A549 (cell line): ENCODE data around the gene COPRS. TPM values are rescaled to one million over a fixed set of nuclear protein-coding genes. Genes with fewer than 3 reads are reported as not detected.

ENCODE experiments used
- ATAC-seq, 2 experiments: fragments of 200-7000 bp in 1 of 2; fragments of >200 bp in 1 of 2; cut with Nextera tagmentation in 1 of 2; cut with Tn5 transposase in 1 of 2; 3 replicates each; pipeline versions ENCODE4 v1.8.0 to v1.9.1; 2018 to 2020; ENCODE audit warnings: mild to moderate bottlenecking in 1 of 2, moderate library complexity in 1 of 2
- CTCF ChIA-PET: fragments of 300-600 bp; sonication (Branson Sonifier 250); formaldehyde crosslinking; extraction: SDS; loops from one replicate; lab custom pipeline; 2021; ENCODE audit warnings: antibody characterized with exemption, inconsistent platforms; lab: Yijun Ruan, JAX
- POLR2A ChIA-PET: fragments of 350-600 bp; formaldehyde crosslinking; extraction: SDS; loops from one replicate; lab custom pipeline; 2021; ENCODE audit warnings: antibody characterized with exemption, inconsistent platforms; lab: Yijun Ruan, JAX
- DNase-seq, 2 experiments: peaks; one replicate each; pipeline versions ENCODE4 v3.0.0 to v3.0.0-alpha.2; 2011 to 2016; ENCODE audit warnings: low read depth in 1 of 2, low spot score in 1 of 2
- FAIRE-seq: peaks from 2 replicates; lab custom pipeline; 2011; peaks lifted over from hg19 to GRCh38; lab: Jason Lieb, UNC
- H3K27ac ChIP-seq, 2 experiments: fragments of >200 bp; sonication (Bioruptor Twin); formaldehyde crosslinking; 3 replicates each; pipeline ENCODE4 v1.5.1; 2016 to 2017
- H3K4me1 ChIP-seq: fragments of >200 bp; sonication (Bioruptor Twin); formaldehyde crosslinking; 3 replicates; pipeline ENCODE4 v1.6.1; 2016
- H3K4me2 ChIP-seq: fragments of >200 bp; sonication (Bioruptor Twin); formaldehyde crosslinking; 3 replicates; pipeline ENCODE4 v1.6.1; 2016
- H3K4me3 ChIP-seq: fragments of >200 bp; sonication (Bioruptor Twin); formaldehyde crosslinking; 3 replicates; pipeline ENCODE4 v1.5.1; 2016
- H3K9me3 ChIP-seq: fragments of >200 bp; sonication (Bioruptor Twin); formaldehyde crosslinking; 3 replicates; pipeline ENCODE4 v1.6.1; 2016
- ATOH8 ChIP-seq: fragments of 250-450 bp; sonication (Bioruptor Pico); IDR thresholded peaks from 2 replicates; pipeline ENCODE4 v1.5.0; 2020; ENCODE audit warnings: low read depth, mild to moderate bottlenecking, moderate library complexity
- CBX2 ChIP-seq: fragments of 200-600 bp; sonication (generic); IDR thresholded peaks from 2 replicates; pipeline ENCODE4 v1.6.1; 2016; ENCODE audit warnings: low read depth, mild to moderate bottlenecking, borderline replicate concordance
- CBX8 ChIP-seq: fragments of 200-600 bp; sonication (generic); IDR thresholded peaks from 2 replicates; pipeline ENCODE4 v1.6.1; 2016
- CEBPB ChIP-seq, 2 experiments: fragments of >200 bp in 1 of 2; sonication (Bioruptor Twin) in 1 of 2; formaldehyde crosslinking in 1 of 2; IDR thresholded peaks; 2 replicates each; pipeline ENCODE4 v1.6.1; 2012 to 2016
- EP300 ChIP-seq, 2 experiments: fragments of >200 bp; sonication (Bioruptor Twin); formaldehyde crosslinking; IDR thresholded peaks; 2 replicates in 1 of 2; 3 replicates in 1 of 2; pipeline ENCODE4 v1.6.1; 2016 to 2017
- ESRRA ChIP-seq: fragments of 150-350 bp; IDR thresholded peaks from 2 replicates; pipeline ENCODE4 v1.6.1; 2014; ENCODE audit warnings: mild to moderate bottlenecking, low read length, borderline replicate concordance
- FOSL2 ChIP-seq, 2 experiments: fragments of 450-650 bp in 1 of 2; fragments of >200 bp in 1 of 2; sonication (Bioruptor Twin) in 1 of 2; formaldehyde crosslinking; IDR thresholded peaks; 2 replicates each; pipeline versions ENCODE4 v1.5.0 to v1.6.1; 2016 to 2020; ENCODE audit warnings: mild to moderate bottlenecking in 1 of 2, moderate library complexity in 1 of 2
- GATA3 ChIP-seq: IDR thresholded peaks from 2 replicates; pipeline ENCODE4 v1.6.1; 2012; ENCODE audit warnings: borderline replicate concordance
- HES2 ChIP-seq: fragments of >200 bp; sonication (Bioruptor Twin); formaldehyde crosslinking; IDR thresholded peaks from 2 replicates; pipeline ENCODE4 v1.6.1; 2016
- HOXB5 ChIP-seq: fragments of 250-450 bp; sonication (Bioruptor Pico); IDR thresholded peaks from 2 replicates; pipeline ENCODE4 v1.5.0; 2020; ENCODE audit warnings: mild to moderate bottlenecking, moderate library complexity
- JUNB ChIP-seq: fragments of >200 bp; sonication (Bioruptor Twin); formaldehyde crosslinking; IDR thresholded peaks from 2 replicates; pipeline ENCODE4 v1.6.1; 2016
- KDM5A ChIP-seq: fragments of 200-600 bp; sonication (generic); IDR thresholded peaks from 2 replicates; pipeline ENCODE4 v1.6.1; 2016; ENCODE audit warnings: antibody characterized with exemption, mild to moderate bottlenecking
- MAX ChIP-seq: IDR thresholded peaks from 2 replicates; pipeline ENCODE4 v1.6.1; 2012
- MAZ ChIP-seq: fragments of 150-350 bp; IDR thresholded peaks from 2 replicates; pipeline ENCODE4 v1.6.1; 2014; ENCODE audit warnings: antibody characterized with exemption, low read depth, low read length, borderline replicate concordance
- PHF8 ChIP-seq: fragments of 200-600 bp; sonication (generic); IDR thresholded peaks from 2 replicates; pipeline ENCODE4 v1.6.1; 2016; ENCODE audit warnings: low read depth, mild to moderate bottlenecking, antibody characterized with exemption, moderate library complexity, borderline replicate concordance
- RFX5 ChIP-seq: fragments of 450-650 bp; IDR thresholded peaks from 2 replicates; pipeline ENCODE4 v1.7.1; 2014; ENCODE audit warnings: antibody characterized with exemption, mild to moderate bottlenecking, moderate library complexity
- SREBF2 ChIP-seq: fragments of 450-650 bp; IDR thresholded peaks from 2 replicates; pipeline ENCODE4 v1.6.1; 2014; ENCODE audit warnings: mild to moderate bottlenecking, moderate library complexity
- TFCP2L1 ChIP-seq: fragments of 250-450 bp; sonication (Bioruptor Pico); IDR thresholded peaks from 2 replicates; pipeline ENCODE4 v1.5.0; 2021; ENCODE audit warnings: mild to moderate bottlenecking
- TP53 ChIP-seq: fragments of 250-450 bp; sonication (Bioruptor Pico); IDR thresholded peaks from 2 replicates; pipeline ENCODE4 v1.5.0; 2021; ENCODE audit warnings: mild to moderate bottlenecking, moderate library complexity
- ZSCAN20 ChIP-seq: fragments of 250-450 bp; sonication (Bioruptor Pico); IDR thresholded peaks from 2 replicates; pipeline ENCODE4 v1.8.0; 2022; ENCODE audit warnings: mild to moderate bottlenecking, moderate library complexity
- WGBS: methylation state at CpG from one replicate; pipeline ENCODE4 v1.1.6; 2017; ENCODE audit errors: missing lambda C conversion rate; 5-methylcytosine and 5-hydroxymethylcytosine counted together
- polyA plus RNA-seq, 4 experiments: library from polyadenylated mRNA; depleted of rRNA in 3 of 4; stranded (reverse); fragments of >200 nt; fragmentation: RNase III in 1 of 4; extraction: RNeasy Plus Mini Kit Qiagen cat#74134 plus additional on column Dnase treatment in 1 of 4; gene quantifications; 2 replicates in 3 of 4; 3 replicates in 1 of 4; pipeline ENCODE4 v1.2.3, GENCODE V29; 2011 to 2017

COPRS gene
- polyA plus RNA-seq, 2 of the 4 experiments (the other 2 are of a cell fraction): 80.5 to 98.3 TPM

GRCh38 chr17:31806921-31807320 lies 52.1 kb downstream of the COPRS start:
- POLR2A ChIA-PET: no interaction called here
- ATAC-seq: no peak
- no peak for FAIRE-seq

GRCh38 chr17:31803494-31804213 lies 55.4 kb downstream of the COPRS start:
- Histone ChIP-seq H3K4me3 (no peak overlapping the region), H3K9me3 (peaks cover 2% of the 10 kb centered on the region), H3K4me1 (peaks cover 18% of the 10 kb centered on the region), H3K4me2 (peak overlapping the region; percentile 58), H3K27ac (peak overlapping the region; percentile 27 to 66; a peak in 5 of 6 replicates)
- TF ChIP-seq FOSL2 (IDR thresholded peaks at IDR 0.05) (no peak), FOSL2 (CRISPR knock-in tag; IDR thresholded peaks at IDR 0.05) (no peak), MAZ (no peak), RFX5 (no peak), EP300 (IDR thresholded peaks at IDR 0.05) (no peak), ESRRA (no peak), CEBPB (IDR thresholded peaks at IDR 0.05) (0 out of 4 replicates have a peak, but pooled peaks of 1 of the 2 experiments have one; percentile 13), GATA3 (peak; percentile 63), TP53 (CRISPR knock-in tag) (no peak)
- peak; percentile 69 to 86 for ATAC-seq
- ChIA-PET POLR2A (no interaction called here), CTCF (interaction anchor here (1.1 to 2.4 kb wide), 3 partner anchors 8 to 245 kb away, joined by 3 to 12 read pairs (median 5); no protein-coding TSS in a partner anchor)
- 22% methylated on average over 11 of the region's 11 CpGs for WGBS
- FAIRE-seq: peak; percentile 90
- peak in 1 of 2 experiments; percentile 72 for DNase-seq

More at GRCh38 chr17:31806921-31807320, 52.1 kb downstream of the COPRS start:
- Histone ChIP-seq H3K27ac (no peak overlapping the region), H3K4me3 (no peak overlapping the region), H3K4me1 (peaks cover 18% of the 10 kb centered on the region), H3K9me3 (peaks cover 24% of the 10 kb centered on the region), H3K4me2 (no peak overlapping the region)
- CTCF ChIA-PET: interaction anchor here (0.6 to 1.5 kb wide), 3 partner anchors 11 to 19 kb away, joined by 3 to 5 read pairs (median 4); no protein-coding TSS in a partner anchor
- 48% methylated on average over 4 of the region's 4 CpGs for WGBS
- no peak for TF ChIP-seq MAX
- TF ChIP-seq PHF8: no peak
- no peak for DNase-seq

- FAIRE-seq: no peak
- ATAC-seq: 0 out of 6 replicates have a peak, but pooled peaks of 1 of the 2 experiments have one; percentile 27
- ChIA-PET CTCF (no interaction called here), POLR2A (no interaction called here)
- 86% methylated on average over 2 of the region's 2 CpGs for WGBS
- DNase-seq: peak in 1 of 2 experiments; percentile 54
- H3K4me2 ChIP-seq: no peak overlapping the region
- no peaks in the 10 kb centered on the region for H3K9me3 ChIP-seq
- H3K27ac ChIP-seq: peak overlapping the region in 1 of 2 experiments; percentile 66; a peak in 2 of 6 replicates
- H3K4me3 ChIP-seq: no peak overlapping the region
- no peak for TF ChIP-seq MAZ
- TF ChIP-seq HES2: no peak
- TF ChIP-seq JUNB: no peak
- TF ChIP-seq ZSCAN20 (CRISPR knock-in tag): no peak
- no peak for TF ChIP-seq TFCP2L1 (CRISPR knock-in tag)
- no peak for TF ChIP-seq CBX8
- no peak for TF ChIP-seq KDM5A
- no peak for TF ChIP-seq CBX2
- no peak for TF ChIP-seq SREBF2
- no peak for TF ChIP-seq HOXB5
- TF ChIP-seq ATOH8 (CRISPR knock-in tag): no peak
- H3K4me1 ChIP-seq: peaks cover 18% of the 10 kb centered on the region
These were observed 56.5 kb downstream of the COPRS start for GRCh38 chr17:31802502-31802901.

Other genes starting within 250 kb of the COPRS start
- 65.4 and 101 TPM in 2 replicates for gene UTP6, start 42.5 kb upstream of the COPRS start, polyA plus RNA-seq (2011; rRNA removed)
- gene UTP6, start 42.5 kb upstream of the COPRS start, polyA plus RNA-seq (2017; fragmentation: RNase III; extraction: RNeasy Plus Mini Kit Qiagen cat#74134 plus additional on column Dnase treatment): 46.5 to 52.7 TPM (median 49.0 TPM) in 3 replicates
- 41.3 and 54.6 TPM in 2 replicates for gene SUZ12, start 77.8 kb upstream of the COPRS start, polyA plus RNA-seq (2011; rRNA removed)
- gene SUZ12, start 77.8 kb upstream of the COPRS start, polyA plus RNA-seq (2017; fragmentation: RNase III; extraction: RNeasy Plus Mini Kit Qiagen cat#74134 plus additional on column Dnase treatment): 36.2 to 38.6 TPM (median 36.3 TPM) in 3 replicates
- gene LRRC37B, start 148.1 kb upstream of the COPRS start, polyA plus RNA-seq (2011; rRNA removed): 14.2 and 17.9 TPM in 2 replicates
- 7.6 to 8.6 TPM (median 8.3 TPM) in 3 replicates for gene LRRC37B, start 148.1 kb upstream of the COPRS start, polyA plus RNA-seq (2017; fragmentation: RNase III; extraction: RNeasy Plus Mini Kit Qiagen cat#74134 plus additional on column Dnase treatment)